Raji (cell line): Measurements from ENCODE around the gene SNTG2.

ENCODE experiments used
- POLR2A ChIP-seq: IDR thresholded peaks from 2 replicates; pipeline ENCODE4 v1.6.1; 2011; ENCODE audit warnings: low read depth, low read length, control low read depth; ENCODE audit not compliant: insufficient read depth

The SNTG2 gene

DNA sequence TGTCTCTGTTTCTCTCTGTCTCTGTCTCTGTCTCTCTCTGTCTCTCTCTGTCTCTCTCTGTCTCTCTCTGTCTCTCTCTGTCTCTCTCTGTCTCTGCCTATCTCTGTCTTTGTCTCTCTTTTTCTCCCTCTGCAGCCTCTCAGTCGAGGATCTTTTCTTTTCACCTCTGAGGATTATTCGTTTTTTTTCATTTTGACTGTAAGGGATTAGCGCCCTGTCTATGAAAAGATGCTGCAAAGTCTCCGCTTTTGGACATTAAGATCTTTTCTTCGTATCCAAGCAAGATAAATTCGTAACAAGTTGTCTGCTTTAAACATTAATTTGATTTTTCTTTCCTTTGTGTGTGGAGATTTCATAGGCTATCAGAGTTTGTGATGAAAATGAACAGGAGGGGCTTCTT, 271.4 kb downstream of the SNTG2 start:
- TF ChIP-seq POLR2A: no peak

DNA sequence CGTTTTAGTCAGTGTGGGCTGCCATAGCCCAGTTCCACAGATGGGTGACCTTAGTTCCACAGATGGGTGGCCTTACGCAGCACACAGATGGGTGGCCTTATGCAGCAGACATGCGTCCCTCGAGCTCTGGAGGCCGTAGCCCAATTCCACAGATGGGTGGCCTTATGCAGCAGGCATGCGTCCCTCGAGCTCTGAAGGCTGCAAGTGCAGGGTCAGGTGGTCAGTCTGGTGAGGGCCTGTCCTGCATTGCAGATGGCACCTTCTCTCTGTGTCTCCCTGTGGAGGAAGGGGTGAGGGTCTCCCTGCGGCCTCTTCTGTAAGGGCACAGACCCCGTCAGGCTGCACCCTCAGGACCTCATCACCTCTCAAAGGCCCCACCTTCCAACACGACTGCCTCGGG, 273.1 kb downstream of the SNTG2 start:
- TF ChIP-seq POLR2A: no peak

DNA sequence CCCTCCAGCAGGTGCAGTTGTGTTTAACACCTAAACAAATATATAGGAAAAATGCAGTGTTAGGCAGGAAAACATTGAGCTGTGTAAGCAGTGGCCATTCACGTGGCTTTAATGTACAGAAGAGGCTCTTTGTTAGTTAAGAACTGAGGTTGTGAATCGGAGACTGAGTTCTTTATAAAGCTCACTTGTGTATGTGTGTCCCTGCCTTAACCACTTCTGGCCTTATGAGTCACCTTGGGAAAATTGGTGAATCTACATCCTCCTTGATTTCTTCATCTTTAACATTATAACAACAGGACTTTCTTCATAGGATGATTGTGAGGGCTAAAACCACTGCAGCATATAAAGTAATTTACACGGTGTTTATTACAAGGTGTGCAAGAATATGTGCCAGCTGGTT, 274.3 kb downstream of the SNTG2 start:
- TF ChIP-seq POLR2A: no peak

DNA sequence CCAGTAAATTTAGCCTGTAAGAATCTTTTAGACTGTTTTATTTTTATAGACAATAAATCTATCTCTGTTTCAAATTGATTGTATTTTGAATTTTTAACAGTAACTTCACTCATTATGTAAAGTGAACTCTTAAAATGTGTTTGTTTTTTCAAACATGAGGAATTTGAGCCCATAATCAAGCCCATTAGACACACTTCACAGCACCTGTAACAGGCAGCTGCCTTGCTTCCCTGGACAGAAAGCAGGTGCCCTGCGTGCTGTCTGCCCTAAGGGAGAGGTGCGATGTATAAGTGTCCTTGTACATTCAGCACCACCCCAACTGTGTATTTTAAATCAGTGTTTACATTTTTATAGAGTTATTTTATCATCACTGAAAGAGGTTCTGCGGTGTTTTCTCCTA, 276.1 kb downstream of the SNTG2 start:
- no peak for TF ChIP-seq POLR2A

DNA sequence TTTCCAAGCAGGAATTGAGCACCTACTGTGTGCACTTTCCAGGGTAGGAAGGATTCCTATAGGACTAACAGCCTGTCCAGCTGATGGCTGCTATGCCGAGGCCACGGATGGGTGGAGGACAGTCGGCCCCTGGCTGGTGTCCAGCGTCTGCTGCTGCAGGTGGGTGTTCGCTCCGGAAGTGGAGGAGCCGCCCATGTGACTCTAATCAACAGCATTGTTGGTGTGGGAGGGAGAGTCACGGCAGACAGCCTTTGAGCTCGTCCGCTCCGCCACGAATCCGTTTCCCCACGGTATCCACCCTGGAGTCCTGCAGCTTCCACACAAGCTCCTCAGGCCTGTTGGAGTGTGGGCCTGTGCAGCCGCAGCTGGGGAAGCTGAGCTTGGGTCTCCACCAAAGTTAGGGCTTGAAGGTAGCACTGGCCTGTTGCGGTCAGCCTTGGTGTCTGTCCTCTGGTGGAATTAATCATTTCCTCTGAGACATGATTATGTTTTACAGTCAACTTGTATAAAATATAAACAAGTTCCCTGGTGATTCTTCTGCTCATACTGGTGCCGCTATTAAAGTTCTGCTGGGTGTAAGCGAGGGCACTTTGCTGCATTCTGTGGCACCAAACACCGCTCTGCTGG, 276.7 kb downstream of the SNTG2 start:
- no peak for TF ChIP-seq POLR2A

DNA sequence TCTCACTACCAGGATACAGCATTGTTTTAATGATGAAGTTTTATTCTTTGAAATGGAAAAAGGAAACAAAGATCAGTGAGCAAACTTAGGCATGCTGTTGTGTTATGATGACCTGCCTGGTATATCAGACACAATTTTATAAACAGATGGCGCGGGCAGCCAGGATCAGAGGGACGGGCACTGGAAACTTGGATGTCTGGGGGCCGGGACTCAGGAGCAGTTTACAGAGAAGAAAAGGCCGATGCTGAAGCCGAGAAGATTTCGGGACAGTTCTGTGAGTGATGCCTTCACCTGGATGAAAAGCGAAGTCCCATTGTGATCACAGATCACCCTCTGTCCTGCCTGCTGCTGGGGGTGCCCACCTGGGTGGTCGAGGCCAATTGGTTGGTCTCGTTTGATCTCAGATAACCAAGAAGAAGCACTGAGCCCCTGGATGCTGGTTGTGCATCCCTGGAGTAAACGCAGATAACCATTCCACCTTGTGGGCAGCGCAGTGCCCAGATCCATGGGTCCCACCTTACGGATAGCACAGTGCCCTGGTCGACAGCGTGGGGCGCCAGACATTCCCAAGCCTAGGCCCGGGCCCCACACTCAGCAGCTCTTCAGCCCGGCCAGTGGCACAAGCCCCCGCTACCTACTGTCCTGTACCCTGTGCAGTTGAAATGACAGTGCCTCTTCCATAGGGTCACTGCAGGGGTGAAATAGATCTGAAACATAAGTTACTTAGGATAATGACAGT, 279.7 kb downstream of the SNTG2 start:
- no peak for TF ChIP-seq POLR2A

DNA sequence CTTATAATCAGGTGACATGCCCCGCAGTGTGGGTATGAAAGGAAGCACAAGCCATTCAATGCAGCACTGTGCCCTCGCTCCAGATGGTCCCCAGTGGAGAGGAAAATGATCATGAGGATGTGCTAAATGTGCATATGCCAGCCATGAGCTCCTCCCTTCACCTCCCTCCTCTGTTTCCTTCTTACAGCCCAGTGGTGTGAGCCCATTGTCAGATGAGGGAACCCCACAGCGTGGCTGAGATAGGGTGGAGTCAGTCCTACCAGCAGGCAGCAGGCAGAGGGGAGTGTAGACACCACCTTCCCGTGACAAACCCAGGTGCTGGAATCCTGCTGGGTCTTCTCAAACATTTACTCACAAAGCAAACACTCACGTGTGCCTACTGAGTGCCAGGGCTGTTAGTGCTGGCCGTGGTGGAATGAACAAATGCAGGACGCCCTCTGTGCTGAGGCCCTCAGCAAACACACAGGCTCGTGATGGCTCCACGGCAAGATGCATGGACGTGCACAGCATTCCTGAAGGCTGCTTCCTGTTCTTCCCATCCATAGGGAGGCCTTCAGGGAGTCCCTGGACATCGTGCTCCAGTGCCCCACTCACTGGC, 280.9 kb downstream of the SNTG2 start:
- no peak for TF ChIP-seq POLR2A

DNA sequence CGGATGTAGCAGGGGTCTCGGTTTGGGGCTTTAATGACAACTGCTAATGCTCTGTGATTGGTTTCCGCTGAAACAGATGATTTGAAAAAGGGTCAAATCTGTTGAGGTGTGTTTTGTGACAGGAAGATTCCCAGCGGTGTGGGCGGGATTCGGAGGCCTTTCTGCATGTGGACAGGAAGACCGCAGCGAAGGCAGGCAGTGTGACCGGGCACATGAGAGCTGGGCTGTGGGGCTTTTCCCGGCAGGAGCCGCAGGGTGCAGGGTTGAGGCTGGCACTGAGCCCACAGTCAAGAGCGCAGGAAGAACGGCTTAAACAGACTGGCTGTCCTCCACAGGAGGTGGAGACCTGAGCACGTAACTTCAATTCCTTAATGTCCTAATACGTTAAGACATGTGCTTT, 282.6 kb downstream of the SNTG2 start:
- TF ChIP-seq POLR2A: no peak

DNA sequence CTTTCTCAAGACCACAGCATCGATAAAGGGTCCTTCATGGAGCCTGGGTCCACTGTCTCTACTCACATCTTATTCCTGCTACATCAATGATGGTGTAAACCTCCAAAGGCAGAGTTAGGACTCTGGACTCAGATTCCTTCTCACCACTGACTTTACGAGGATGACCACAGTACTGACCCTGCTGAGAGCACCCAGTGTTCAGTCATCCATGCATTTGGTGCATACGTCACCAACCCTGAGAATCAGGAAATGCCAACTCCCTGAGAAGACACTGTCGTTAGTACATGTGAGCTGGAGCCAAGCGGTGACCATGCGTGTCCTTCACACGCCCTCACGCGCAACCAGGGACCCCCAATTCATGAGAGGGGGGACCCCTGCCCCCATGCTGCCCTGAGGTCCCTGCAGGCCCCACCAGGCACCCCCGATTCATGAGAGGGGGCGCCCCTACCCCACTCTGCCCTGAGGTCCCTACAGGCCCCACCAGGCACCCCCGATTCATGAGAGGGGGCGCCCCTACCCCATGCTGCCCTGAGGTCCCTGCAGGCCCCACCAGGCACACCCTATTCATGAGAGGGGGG, 284.2 kb downstream of the SNTG2 start:
- no peak for TF ChIP-seq POLR2A

DNA sequence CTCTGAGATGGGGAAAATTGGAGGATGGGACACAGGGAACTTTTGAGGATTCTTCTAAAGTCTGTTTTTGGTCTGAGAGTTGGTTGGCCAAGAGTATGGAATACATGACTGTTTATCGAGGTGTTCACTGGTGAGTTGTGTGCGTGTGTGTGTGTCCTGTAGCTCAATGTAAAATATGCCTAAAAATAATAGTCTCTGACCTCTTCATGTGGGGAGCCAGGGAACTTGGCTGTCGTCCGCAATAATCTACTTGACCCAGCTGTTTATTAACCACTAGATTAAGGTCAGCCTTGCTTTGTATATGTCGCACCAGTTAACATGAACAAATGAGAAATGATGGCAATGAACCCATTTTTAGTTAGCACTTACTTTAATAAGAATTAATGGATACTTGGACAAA, 285.2 kb downstream of the SNTG2 start:
- no peak for TF ChIP-seq POLR2A

DNA sequence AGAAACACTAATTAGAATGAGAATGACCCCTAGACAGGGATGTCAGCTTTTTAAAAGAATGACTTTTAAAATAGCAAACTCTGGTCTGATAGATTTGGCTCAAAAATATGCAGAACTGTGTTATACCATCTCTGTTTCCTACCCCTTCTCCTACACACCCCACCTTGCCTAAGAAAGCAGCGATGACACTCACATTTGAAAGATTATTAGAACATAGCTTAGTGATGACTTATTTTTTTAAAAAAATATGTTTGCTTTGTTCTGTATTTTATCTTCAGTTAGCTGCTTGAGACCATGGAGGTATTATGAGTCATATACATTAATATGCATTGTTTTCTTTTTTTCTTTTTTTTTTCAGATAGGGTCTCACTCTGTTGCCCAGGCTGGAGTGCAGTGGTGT, 286.0 kb downstream of the SNTG2 start:
- TF ChIP-seq POLR2A: no peak

DNA sequence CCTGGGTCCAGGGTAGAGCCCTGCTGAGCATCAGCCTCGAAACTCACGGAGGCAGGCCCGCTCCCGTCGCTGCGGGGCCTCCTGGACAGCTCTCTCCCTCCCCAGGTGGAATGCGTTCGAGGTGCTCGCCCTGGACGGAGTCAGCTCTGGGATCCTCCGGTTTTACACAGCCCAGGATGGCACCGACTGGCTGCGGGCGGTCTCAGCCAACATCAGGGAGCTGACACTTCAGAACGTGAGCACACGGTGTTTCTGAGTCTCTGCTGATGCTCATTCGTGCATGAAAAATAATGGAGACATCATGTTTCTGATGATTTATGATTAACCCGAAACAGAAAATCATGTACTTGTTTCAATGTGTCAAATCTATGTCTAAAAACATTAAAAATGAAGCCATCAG, 287.1 kb downstream of the SNTG2 start:
- TF ChIP-seq POLR2A: no peak

DNA sequence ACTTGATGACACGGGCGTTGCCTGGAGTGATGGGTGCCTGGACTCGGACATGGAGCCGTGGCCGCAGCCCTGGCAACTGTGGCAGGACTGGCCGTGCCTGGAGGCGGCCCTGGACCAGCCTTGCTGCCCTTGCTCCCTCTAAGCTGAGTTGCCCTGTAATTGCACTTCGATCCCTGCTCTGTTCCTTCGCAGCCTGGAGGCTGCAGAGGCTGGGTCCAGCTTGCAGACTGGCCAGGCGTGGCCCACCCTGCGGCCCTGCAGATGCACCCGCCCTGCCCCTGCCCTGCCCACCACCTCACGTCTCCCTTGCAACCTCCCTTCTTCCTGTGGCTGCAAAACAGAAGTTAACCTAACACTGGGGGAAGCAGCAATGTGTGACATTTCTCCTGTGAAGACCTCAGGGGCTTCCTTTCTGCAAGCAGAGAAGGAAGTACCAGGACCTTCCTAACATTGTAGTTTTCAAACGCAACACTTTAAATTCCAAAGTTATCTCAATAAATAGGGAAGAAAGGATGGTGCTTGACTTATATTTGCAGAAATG, 288.0 kb downstream of the SNTG2 start:
- TF ChIP-seq POLR2A: no peak

DNA sequence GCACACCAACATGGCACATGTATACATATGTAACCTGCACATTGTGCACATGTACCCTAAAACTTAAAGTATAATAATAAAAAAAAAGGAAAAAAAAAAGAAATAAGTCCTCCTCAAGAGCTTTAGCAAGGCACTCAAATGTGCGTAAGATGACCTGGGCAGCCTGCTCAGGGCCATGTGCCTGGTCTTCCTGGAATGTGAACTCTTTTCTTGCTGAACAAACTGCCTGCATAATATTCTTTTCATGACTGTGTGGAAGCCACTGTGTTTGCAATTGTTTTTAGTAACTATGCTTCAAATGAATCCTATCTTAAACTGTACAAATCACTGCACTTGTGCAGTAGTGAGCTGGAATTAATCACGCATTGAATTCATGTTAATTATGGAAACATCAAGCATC, 294.5 kb downstream of the SNTG2 start:
- TF ChIP-seq POLR2A: no peak

DNA sequence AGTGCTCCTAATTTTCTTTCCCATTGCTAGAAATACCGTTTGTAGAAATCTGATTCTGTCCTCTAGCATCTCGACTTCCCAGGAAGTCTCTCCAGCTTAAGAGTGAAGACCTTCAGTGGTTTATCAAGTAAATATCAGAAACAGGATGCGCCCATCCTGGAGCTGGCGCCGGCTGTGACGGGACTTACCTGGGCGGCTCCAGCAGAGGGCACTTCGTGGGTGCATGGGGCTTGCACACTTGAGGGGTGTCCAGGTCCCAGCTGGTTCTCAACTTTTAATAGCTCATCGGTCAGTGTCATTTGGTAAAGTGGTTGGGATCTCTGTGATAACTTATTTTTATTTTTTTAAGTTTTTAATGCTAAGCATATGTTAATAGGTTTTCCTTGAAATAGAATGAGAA, 295.6 kb downstream of the SNTG2 start:
- no peak for TF ChIP-seq POLR2A

DNA sequence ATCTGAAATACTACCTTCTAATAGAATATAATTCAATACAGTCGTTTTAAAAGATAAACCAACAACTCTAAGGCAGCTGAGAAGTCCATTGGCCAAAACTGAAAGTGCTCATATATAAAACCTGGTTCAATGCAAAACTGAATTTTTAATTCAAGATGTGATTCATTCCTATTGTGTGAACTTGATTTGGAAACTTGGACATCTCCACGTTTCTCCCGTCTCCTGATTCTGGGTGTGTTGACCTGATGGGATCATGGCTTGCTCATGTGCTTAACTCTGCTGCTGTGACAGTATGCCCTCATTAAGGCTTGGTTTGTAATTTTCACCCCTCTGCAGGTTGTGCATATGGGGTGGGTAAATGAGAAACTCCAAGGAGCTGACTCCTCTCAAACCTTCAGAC, 296.3 kb downstream of the SNTG2 start:
- no peak for TF ChIP-seq POLR2A

DNA sequence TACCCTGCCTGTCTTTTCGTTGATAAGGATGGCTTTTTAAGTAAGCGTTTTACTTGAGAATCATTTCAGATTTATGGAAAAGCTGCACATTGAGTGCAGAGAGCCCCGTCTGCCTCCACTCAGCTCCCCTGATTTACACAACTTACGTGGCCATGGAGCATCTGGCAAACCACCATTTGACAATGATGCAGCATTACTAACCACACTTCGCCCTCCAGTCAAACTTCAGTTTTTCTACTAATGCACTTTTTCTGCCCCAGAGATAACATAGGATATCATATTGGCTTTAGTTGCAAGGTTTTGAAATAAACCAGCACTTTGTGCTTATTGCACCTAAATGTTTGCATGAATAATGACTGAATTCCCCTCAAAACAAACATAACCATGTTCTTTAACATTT, 297.5 kb downstream of the SNTG2 start:
- TF ChIP-seq POLR2A: no peak
